H1 (cell line): ENCODE results near the gene TMEM161B. TPM values are rescaled to one million over a fixed set of nuclear protein-coding genes. Genes with fewer than 3 reads are reported as not detected.

Source experiments
- CTCF ChIA-PET: fragments of 300-600 bp; sonication (Branson Sonifier 250); formaldehyde crosslinking; loops from one replicate; lab custom pipeline; 2021; ENCODE audit not compliant: partially characterized antibody; lab: Charles Lee
- POLR2A ChIA-PET: fragments of 300-600 bp; sonication (Branson Sonifier 250); formaldehyde crosslinking; loops from one replicate; lab custom pipeline; 2021; ENCODE audit warnings: inconsistent platforms; ENCODE audit not compliant: partially characterized antibody; lab: Charles Lee
- DNase-seq, 2 experiments: peaks; one replicate each; pipeline versions ENCODE4 v3.0.0 to v3.0.0-alpha.2; 2010 to 2022; ENCODE audit warnings: low spot score in 2 of 2, low read depth in 1 of 2, mixed read lengths in 1 of 2
- FAIRE-seq: peaks from 2 replicates; lab custom pipeline; 2011; peaks lifted over from hg19 to GRCh38; lab: Jason Lieb, UNC
- H2AFZ ChIP-seq: 2 replicates; pipeline ENCODE4 v1.8.1; 2012; ENCODE audit warnings: low read length, inconsistent platforms
- H2AK5ac ChIP-seq: 2 replicates; pipeline ENCODE4 v1.6.1; 2013; ENCODE audit warnings: low read depth, low read length
- H2BK120ac ChIP-seq: replicated peaks from 2 replicates; pipeline ENCODE3; 2013; ENCODE audit warnings: low read depth, low read length, inconsistent platforms
- H2BK12ac ChIP-seq: 2 replicates; pipeline ENCODE4 v1.6.1; 2013; ENCODE audit warnings: low read depth, low read length
- H2BK15ac ChIP-seq: 2 replicates; pipeline ENCODE4 v1.6.1; 2013; ENCODE audit warnings: low read length
- H2BK20ac ChIP-seq: 2 replicates; pipeline ENCODE4 v1.6.1; 2013; ENCODE audit warnings: low read length
- H2BK5ac ChIP-seq: 2 replicates; pipeline ENCODE4 v1.6.1; 2013; ENCODE audit warnings: low read depth, low read length
- H3K14ac ChIP-seq: 2 replicates; pipeline ENCODE4 v1.6.1; 2013; ENCODE audit warnings: inconsistent platforms; ENCODE audit not compliant: insufficient read length
- H3K18ac ChIP-seq: 2 replicates; pipeline ENCODE4 v1.6.1; 2013; ENCODE audit warnings: low read length; ENCODE audit errors: extremely low read depth
- H3K23ac ChIP-seq: 2 replicates; pipeline ENCODE4 v1.6.1; 2013; ENCODE audit warnings: inconsistent platforms; ENCODE audit not compliant: insufficient read length
- H3K23me2 ChIP-seq: 2 replicates; pipeline ENCODE4 v1.6.1; 2013; ENCODE audit warnings: low read depth, low read length
- H3K27ac ChIP-seq: 2 replicates; pipeline ENCODE4 v1.6.1; 2011; ENCODE audit warnings: low read depth, low read length, inconsistent platforms
- H3K27me3 ChIP-seq, 4 experiments: replicated peaks in 1 of 4; 1 replicate in 1 of 4; 2 replicates in 3 of 4; pipeline versions ENCODE4 v1.6.1 to v1.8.1; 2011 to 2013; ENCODE audit warnings: low read length in 3 of 4, mild to moderate bottlenecking in 3 of 4, inconsistent platforms in 2 of 4, mixed read lengths in 2 of 4, moderate library complexity in 1 of 4; ENCODE audit not compliant: control insufficient read depth in 3 of 4, insufficient read depth in 3 of 4; ENCODE audit errors: extremely low read depth in 1 of 4
- H3K36me3 ChIP-seq, 4 experiments: 2 replicates each; pipeline versions ENCODE4 v1.6.1 to v1.8.1; 2011 to 2013; ENCODE audit warnings: mild to moderate bottlenecking in 4 of 4, low read length in 3 of 4, moderate library complexity in 2 of 4, control low read depth in 1 of 4, inconsistent platforms in 1 of 4; ENCODE audit not compliant: insufficient read depth in 4 of 4, control insufficient read depth in 2 of 4
- H3K4ac ChIP-seq: replicated peaks from 2 replicates; pipeline ENCODE3; 2013; ENCODE audit warnings: low read length, low read depth, mixed read lengths, inconsistent platforms; ENCODE audit not compliant: insufficient read length
- H3K4me1 ChIP-seq, 4 experiments: replicated peaks in 1 of 4; 1 replicate in 1 of 4; 2 replicates in 3 of 4; pipeline versions ENCODE4 v1.6.1 to v1.8.1; 2011 to 2013; ENCODE audit warnings: low read length in 3 of 4, inconsistent platforms in 2 of 4, mixed read lengths in 1 of 4; ENCODE audit not compliant: insufficient read depth in 4 of 4, control insufficient read depth in 3 of 4
- H3K4me2 ChIP-seq, 2 experiments: 2 replicates each; pipeline versions ENCODE4 v1.6.1 to v1.8.1; 2011 to 2013; ENCODE audit warnings: low read depth in 2 of 2, low read length in 2 of 2, control low read depth in 1 of 2, inconsistent platforms in 1 of 2, mild to moderate bottlenecking in 1 of 2; ENCODE audit not compliant: insufficient read depth in 1 of 2
- H3K4me3 ChIP-seq, 4 experiments: fragments of 200-600, 300-600 bp in 1 of 4; sonication (generic), shearing (Covaris generic), sonication (Bioruptor Twin) in 1 of 4; 2 replicates each; pipeline versions ENCODE4 v1.5.1 to v1.8.1; 2011 to 2016; ENCODE audit warnings: low read length in 4 of 4, low read depth in 3 of 4, control low read depth in 2 of 4, inconsistent platforms in 2 of 4, mild to moderate bottlenecking in 2 of 4, mixed read lengths in 1 of 4, moderate library complexity in 1 of 4; ENCODE audit not compliant: insufficient read depth in 2 of 4; ENCODE audit errors: extremely low read depth in 1 of 4
- H3K56ac ChIP-seq: replicated peaks from 2 replicates; pipeline ENCODE3; 2013; ENCODE audit warnings: low read depth, mild to moderate bottlenecking, mixed read lengths, low read length, inconsistent platforms; ENCODE audit not compliant: insufficient read length
- H3K79me1 ChIP-seq: 2 replicates; pipeline ENCODE4 v1.6.1; 2013; ENCODE audit warnings: low read depth, low read length, control low read depth
- H3K79me2 ChIP-seq, 2 experiments: 2 replicates each; pipeline versions ENCODE4 v1.6.1 to v1.8.1; 2012 to 2013; ENCODE audit warnings: low read length in 2 of 2, mild to moderate bottlenecking in 2 of 2, inconsistent platforms in 1 of 2; ENCODE audit not compliant: insufficient read depth in 2 of 2, control insufficient read depth in 1 of 2
- H3K9ac ChIP-seq, 4 experiments: replicated peaks in 1 of 4; 1 replicate in 1 of 4; 2 replicates in 3 of 4; pipeline versions ENCODE4 v1.6.1 to v1.8.1; 2011 to 2013; ENCODE audit warnings: low read depth in 3 of 4, low read length in 3 of 4, control low read depth in 2 of 4, mild to moderate bottlenecking in 2 of 4, moderate library complexity in 2 of 4, inconsistent platforms in 1 of 4; ENCODE audit errors: extremely low read depth in 1 of 4
- H3K9me3 ChIP-seq, 2 experiments: 2 replicates each; pipeline versions ENCODE4 v1.6.1 to v1.8.1; 2012 to 2013; ENCODE audit warnings: mild to moderate bottlenecking in 2 of 2, moderate library complexity in 2 of 2, control low read depth in 1 of 2, inconsistent platforms in 1 of 2, low read depth in 1 of 2, low read length in 1 of 2, mixed read lengths in 1 of 2; ENCODE audit not compliant: insufficient read depth in 2 of 2
- H4K20me1 ChIP-seq, 2 experiments: replicated peaks in 1 of 2; 2 replicates each; pipeline versions ENCODE3 to v1.8.1; 2011 to 2013; ENCODE audit warnings: inconsistent platforms in 2 of 2, low read length in 2 of 2, mild to moderate bottlenecking in 1 of 2; ENCODE audit not compliant: insufficient read depth in 2 of 2, control insufficient read depth in 1 of 2
- H4K5ac ChIP-seq: 2 replicates; pipeline ENCODE4 v1.6.1; 2013; ENCODE audit warnings: low read length, low read depth, mixed read lengths, inconsistent platforms; ENCODE audit not compliant: insufficient read length
- H4K8ac ChIP-seq: 2 replicates; pipeline ENCODE4 v1.8.0; 2013; ENCODE audit warnings: mild to moderate bottlenecking, moderate library complexity, low read length, inconsistent platforms; ENCODE audit not compliant: insufficient read depth; ENCODE audit errors: extremely low read depth
- H4K91ac ChIP-seq: replicated peaks from 2 replicates; pipeline ENCODE3; 2013; ENCODE audit warnings: low read length, mixed read lengths, inconsistent platforms; ENCODE audit not compliant: insufficient read length
- EGR1 ChIP-seq: IDR thresholded peaks from 2 replicates; pipeline ENCODE4 v1.6.1; 2011; ENCODE audit warnings: low read depth, low read length, borderline replicate concordance
- EZH2 ChIP-seq: fragments of 200-600 bp; sonication (generic); IDR thresholded peaks from 2 replicates; pipeline ENCODE4 v1.7.1; 2012; ENCODE audit warnings: low read depth, mild to moderate bottlenecking, moderate library complexity, low read length, inconsistent platforms; ENCODE audit not compliant: severe bottlenecking
- GTF2F1 ChIP-seq: IDR thresholded peaks from 2 replicates; pipeline ENCODE4 v1.6.1; 2012; ENCODE audit warnings: low read depth, low read length, improper control_type of control experiment, borderline replicate concordance
- RBBP5 ChIP-seq: IDR thresholded peaks from 2 replicates; pipeline ENCODE4 v1.7.1; 2012; ENCODE audit warnings: low read depth, mild to moderate bottlenecking, inconsistent platforms, low read length, moderate library complexity, borderline replicate concordance
- RXRA ChIP-seq: IDR thresholded peaks from 2 replicates; pipeline ENCODE4 v1.6.1; 2011; ENCODE audit warnings: low read depth, mild to moderate bottlenecking, low read length, moderate library complexity; ENCODE audit not compliant: insufficient read depth
- SIRT6 ChIP-seq: IDR thresholded peaks from one replicate; pipeline ENCODE4 v1.7.1; 2012; ENCODE audit warnings: low read length, inconsistent platforms
- SUZ12 ChIP-seq: fragments of 200-600 bp; sonication (generic); IDR thresholded peaks from 2 replicates; pipeline ENCODE4 v1.6.1; 2012; ENCODE audit warnings: mild to moderate bottlenecking, inconsistent platforms, low read length, moderate library complexity, mixed read lengths
- TEAD4 ChIP-seq: IDR thresholded peaks from 2 replicates; pipeline ENCODE4 v1.6.1; 2012; ENCODE audit warnings: low read depth, low read length, inconsistent platforms, mixed read lengths
- WGBS, 2 experiments: shearing (Covaris generic) in 1 of 2; methylation state at CpG; one replicate each; pipeline versions ENCODE4 v1.1.6 to v1.1.7; 2013 to 2015; ENCODE audit warnings: low lambda C conversion rate in 2 of 2, mixed read lengths in 2 of 2, inconsistent platforms in 1 of 2, low coverage in 1 of 2, missing lambda C conversion rate in 1 of 2; ENCODE audit not compliant: insufficient replicate concordance in 2 of 2, insufficient coverage in 1 of 2, insufficient read length in 1 of 2; ENCODE audit errors: extremely low coverage in 1 of 2, missing lambda C conversion rate in 1 of 2; 5-methylcytosine and 5-hydroxymethylcytosine counted together
- polyA plus RNA-seq, 7 experiments: library from polyadenylated mRNA; depleted of rRNA in 3 of 7; stranded (reverse) in 5 of 7; unstranded in 2 of 7; fragments of >200 nt in 5 of 7; fragments of 200-250 nt in 2 of 7; gene quantifications; 1 replicate in 5 of 7; 2 replicates in 1 of 7; 4 replicates in 1 of 7; pipeline versions ENCODE4 v1.2.1 to v1.2.3, GENCODE V29; 2011 to 2013; ENCODE audit warnings: missing spikeins in 2 of 7, mixed read lengths in 2 of 7
- total RNA-seq: library from RNA; stranded (reverse); fragmentation: NEBNext Ultra II Directional; extraction: Animal tissue kit (Norgen Biotek cat#: 25700); gene quantifications from 2 replicates; pipeline ENCODE4 v1.2.1, GENCODE V29; 2021
- TF ChIP-seq, protein P1 (sequence below): IDR thresholded peaks from 2 replicates; pipeline ENCODE4 v1.6.1; 2011; ENCODE audit warnings: low read length, improper control_type of control experiment

Gene TMEM161B
- total and polyA plus RNA-seq, 2 of the 8 experiments (the other 6 are each of a cell fraction or from before 2014, with no cell fraction given) = 7.4 to 13.8 TPM

DNA sequence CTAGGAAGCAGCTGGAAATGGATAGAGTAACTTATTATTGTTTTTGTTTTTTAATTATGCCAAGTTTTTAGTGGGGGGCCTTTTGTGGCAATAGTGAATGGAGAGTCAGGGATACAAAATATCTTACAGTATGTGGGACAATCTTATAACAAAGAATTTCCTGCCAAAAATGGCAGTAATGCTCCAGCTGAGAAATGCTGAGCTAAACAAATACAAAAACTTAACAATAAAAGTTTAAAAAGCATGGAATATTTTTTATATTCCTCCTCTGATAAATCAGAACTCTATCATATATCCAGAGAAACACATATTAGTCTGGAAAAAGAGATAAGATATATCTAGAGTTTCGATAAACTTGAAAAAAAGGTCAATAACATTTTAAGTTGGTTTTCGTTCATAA, 110.6 kb downstream of the TMEM161B start:
- no peak overlapping the region for H3K56ac ChIP-seq
- H4K20me1 ChIP-seq = no peaks in the 10 kb centered on the region
- H3K14ac ChIP-seq = no peak overlapping the region
- no peak overlapping the region for H3K27ac ChIP-seq
- no peaks in the 10 kb centered on the region; the same call in 1 of the 2 replicates for H3K23me2 ChIP-seq
- no peak overlapping the region for H3K9ac ChIP-seq
- CTCF ChIA-PET = interaction anchor here (1.1 kb wide), 1 partner anchor 32 kb away, joined by 3 read pairs; no protein-coding TSS in a partner anchor
- no peaks in the 10 kb centered on the region for H3K79me1 ChIP-seq
- H2BK15ac ChIP-seq = no peak overlapping the region
- no peaks in the 10 kb centered on the region for H3K79me2 ChIP-seq
- no peak overlapping the region for H4K8ac ChIP-seq
- H3K4me3 ChIP-seq = no peak overlapping the region
- no peak overlapping the region for H3K18ac ChIP-seq
- H3K4me1 ChIP-seq = no peaks in the 10 kb centered on the region
- H3K9me3 ChIP-seq = no peaks in the 10 kb centered on the region
- H3K27me3 ChIP-seq = no peaks in the 10 kb centered on the region
- no peak overlapping the region for H2AFZ ChIP-seq
- no peak overlapping the region for H3K23ac ChIP-seq
- no peak overlapping the region for H2BK20ac ChIP-seq
- POLR2A ChIA-PET = interaction anchor here (1.8 kb wide), 1 partner anchor 15 kb away, joined by 4 read pairs; no protein-coding TSS in a partner anchor
- no peak overlapping the region for H2BK5ac ChIP-seq
- no peak overlapping the region for H4K91ac ChIP-seq
- no peak overlapping the region for H2AK5ac ChIP-seq
- no peaks in the 10 kb centered on the region for H3K36me3 ChIP-seq
- H3K4ac ChIP-seq = no peak overlapping the region
- WGBS, 2 experiments = 80% methylated on average over 2 of the region's 2 CpGs; no CpG with 5 or more reads in 1 of the 2 experiments
- no peak overlapping the region for H2BK120ac ChIP-seq
- no peak overlapping the region for H4K5ac ChIP-seq
- FAIRE-seq = no peak
- TF ChIP-seq SIRT6 = no peak
- no peak for TF ChIP-seq SUZ12
- no peak for TF ChIP-seq EZH2
- TF ChIP-seq, protein P1, sequence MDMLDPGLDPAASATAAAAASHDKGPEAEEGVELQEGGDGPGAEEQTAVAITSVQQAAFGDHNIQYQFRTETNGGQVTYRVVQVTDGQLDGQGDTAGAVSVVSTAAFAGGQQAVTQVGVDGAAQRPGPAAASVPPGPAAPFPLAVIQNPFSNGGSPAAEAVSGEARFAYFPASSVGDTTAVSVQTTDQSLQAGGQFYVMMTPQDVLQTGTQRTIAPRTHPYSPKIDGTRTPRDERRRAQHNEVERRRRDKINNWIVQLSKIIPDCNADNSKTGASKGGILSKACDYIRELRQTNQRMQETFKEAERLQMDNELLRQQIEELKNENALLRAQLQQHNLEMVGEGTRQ = no peak
- TF ChIP-seq RBBP5 = no peak
- TF ChIP-seq GTF2F1 = no peak
- no peak for TF ChIP-seq EGR1
- no peak for TF ChIP-seq TEAD4
- TF ChIP-seq RXRA = no peak
- H2BK12ac ChIP-seq = no peak overlapping the region
- DNase-seq = no peak
- no peak overlapping the region for H3K4me2 ChIP-seq
